Measurements from ENCODE around the gene SIK1.

SIK1 gene

GRCh38 chr21:43365611-43366426 is 61.1 kb downstream of the SIK1 start:
- no peak for DNase-seq

GRCh38 chr21:43364851-43365424 is 62.0 kb downstream of the SIK1 start:
- peak; percentile 44 for DNase-seq
